ENCODE measurements around the gene EEIG2. TPM values are rescaled to one million over a fixed set of nuclear protein-coding genes. Genes with fewer than 3 reads are reported as not detected.

The EEIG2 gene
- total and polyA plus RNA-seq, 2 of the 13 experiments (the other 11 are each of a cell fraction or from before 2014, with no cell fraction given) = 0.90 to 3.2 TPM

GRCh38 chr1:108527135-108527534 is 32.8 kb upstream of the EEIG2 start:
- no TSS peak for BruUV-seq (replicated peaks)

GRCh38 chr1:108527837-108528236 is 32.1 kb upstream of the EEIG2 start:
- BruUV-seq (replicated peaks) = no TSS peak
- in situ Hi-C loops (cut with HindIII; ENCODE audit: extremely low pct_ligation_motif_present, low pct_unique_long_range_greater_than_20kb) (no loop called here), intact Hi-C loops (cut with micrococcal nuclease; ENCODE audit: unreplicated experiment) (no loop called here)
- H3K4me1 ChIP-seq (ENCODE audit: insufficient read depth, low read length) = no peaks in the 10 kb centered on the region
- H3K9ac ChIP-seq (ENCODE audit: insufficient read depth, low read depth, low read length) = no peak overlapping the region
- no peaks in the 10 kb centered on the region for H3K36me3 ChIP-seq (replicated peaks in 1 of 2; ENCODE audit: control insufficient read depth in 1 of 2, insufficient read depth in 2 of 2, low read length in 2 of 2)
- no peaks in the 10 kb centered on the region for H3K9me3 ChIP-seq (ENCODE audit: low read length)
- POLR2A ChIA-PET = no interaction called here
- no peak overlapping the region for H3K4me3 ChIP-seq (replicated peaks in 1 of 3; ENCODE audit: insufficient read depth in 1 of 3, low read depth in 2 of 3, low read length in 3 of 3)
- no peak for DNase-seq (ENCODE audit: low spot score)
- no peak for FAIRE-seq
- 6% methylated on average over 2 of the region's 2 CpGs for WGBS (ENCODE audit: low lambda C conversion rate)
- no peaks in the 10 kb centered on the region for H3K27me3 ChIP-seq (ENCODE audit: control insufficient read depth in 1 of 2, insufficient read depth in 2 of 2, low read length in 2 of 2)
- no peak overlapping the region for H2AFZ ChIP-seq (ENCODE audit: low read length)
- no peak for ATAC-seq
- CTCF ChIA-PET (ENCODE audit: low intra/inter-chr PET ratio, low total read pairs) = no interaction called here
- no peak overlapping the region for H3K4me2 ChIP-seq (ENCODE audit: low read depth, low read length)
- no peaks in the 10 kb centered on the region for H3K79me2 ChIP-seq (ENCODE audit: insufficient read depth, low read length)
- H4K20me1 ChIP-seq (ENCODE audit: insufficient read depth, low read length) = no peaks in the 10 kb centered on the region
- H3K27ac ChIP-seq (ENCODE audit: extremely low read length, insufficient read depth, low read length) = no peak overlapping the region
- TF ChIP-seq IRF2 (CRISPR knock-in tag; IDR thresholded peaks at IDR 0.05) (no peak), TFDP1 (CRISPR knock-in tag; IDR thresholded peaks at IDR 0.05; ENCODE audit: borderline replicate concordance) (no peak), ZFP36L2 (CRISPR knock-in tag; IDR thresholded peaks at IDR 0.05) (no peak), SOX6 (IDR thresholded peaks at IDR 0.05) (no peak), SOX6 (CRISPR knock-in tag; IDR thresholded peaks at IDR 0.05) (no peak), EZH2 (conservative IDR thresholded peaks at IDR 0.05; ENCODE audit: low read depth, low read length) (no peak), SMARCE1 (IDR thresholded peaks at IDR 0.05; ENCODE audit: borderline replicate concordance) (no peak), STAT5B (CRISPR knock-in tag; IDR thresholded peaks at IDR 0.05) (no peak), KLF15 (CRISPR knock-in tag; IDR thresholded peaks at IDR 0.05; ENCODE audit: borderline replicate concordance) (no peak)

More at GRCh38 chr1:108527135-108527534, 32.8 kb upstream of the EEIG2 start:
- Histone ChIP-seq H3K4me2 (ENCODE audit: low read depth, low read length) (no peak overlapping the region), H3K27me3 (ENCODE audit: control insufficient read depth in 1 of 2, insufficient read depth in 2 of 2, low read length in 2 of 2) (no peaks in the 10 kb centered on the region), H3K4me1 (ENCODE audit: insufficient read depth, low read length) (no peaks in the 10 kb centered on the region), H2AFZ (ENCODE audit: low read length) (no peak overlapping the region), H3K36me3 (replicated peaks in 1 of 2; ENCODE audit: control insufficient read depth in 1 of 2, insufficient read depth in 2 of 2, low read length in 2 of 2) (no peaks in the 10 kb centered on the region), H3K9me3 (ENCODE audit: low read length) (no peaks in the 10 kb centered on the region), H4K20me1 (ENCODE audit: insufficient read depth, low read length) (no peaks in the 10 kb centered on the region), H3K27ac (ENCODE audit: extremely low read length, insufficient read depth, low read length) (no peak overlapping the region), H3K79me2 (ENCODE audit: insufficient read depth, low read length) (no peaks in the 10 kb centered on the region), H3K9ac (ENCODE audit: insufficient read depth, low read depth, low read length) (no peak overlapping the region), H3K4me3 (replicated peaks in 1 of 3; ENCODE audit: insufficient read depth in 1 of 3, low read depth in 2 of 3, low read length in 3 of 3) (no peak overlapping the region)
- peak in 1 of 2 experiments; percentile 17; a peak in 1 of 4 replicates for TF ChIP-seq MAFK (conservative IDR thresholded peaks at IDR 0.05 in 1 of 2, IDR thresholded peaks at IDR 0.05 in 1 of 2; ENCODE audit: low read length in 2 of 2)
- no peak for TF ChIP-seq LRRFIP1 (CRISPR knock-in tag; conservative IDR thresholded peaks at IDR 0.05)
- no peak for TF ChIP-seq ZNF549 (CRISPR knock-in tag; IDR thresholded peaks at IDR 0.05)
- TF ChIP-seq SIN3B (IDR thresholded peaks at IDR 0.05; ENCODE audit: low read length) = no peak
- TF ChIP-seq ZNF124 (CRISPR knock-in tag; IDR thresholded peaks at IDR 0.05) = no peak
- no peak for TF ChIP-seq DPF2 (CRISPR knock-in tag; IDR thresholded peaks at IDR 0.05; ENCODE audit: borderline replicate concordance, low read depth)
- ChIA-PET CTCF (ENCODE audit: low intra/inter-chr PET ratio, low total read pairs) (no interaction called here), POLR2A (no interaction called here)
- 2% methylated on average over 3 of the region's 3 CpGs for WGBS (ENCODE audit: low lambda C conversion rate)
- no peak for DNase-seq (ENCODE audit: low spot score)
- FAIRE-seq = no peak
- no peak for ATAC-seq
- intact Hi-C loops (cut with micrococcal nuclease; ENCODE audit: unreplicated experiment) (no loop called here), in situ Hi-C loops (cut with HindIII; ENCODE audit: extremely low pct_ligation_motif_present, low pct_unique_long_range_greater_than_20kb) (no loop called here)
